ENCODE data around the gene ZNF138. TPM values are rescaled to one million over a fixed set of nuclear protein-coding genes. Genes with fewer than 3 reads are reported as not detected.
"Not testable (repeated sequence)": the region's sequence is repeated elsewhere in the genome, so short reads cannot be mapped to it uniquely, and the experiment has no call there.

Gene ZNF138
- polyA plus RNA-seq, result 10.4 TPM
- long read RNA-seq, donor 1, result 0 reads
- long read RNA-seq, donor 2, partial matches to known transcripts, result 0 of 2 reads
- long read RNA-seq, donor 2, other reads (novel, unspliced or antisense), result 0 of 2 reads
- long read RNA-seq, donor 3, partial matches to known transcripts, result 0 of 12 reads
- long read RNA-seq, donor 3, other reads (novel, unspliced or antisense), result 5 of 12 reads
- long read RNA-seq, donor 4, result 0 reads
- long read RNA-seq, donor 5, partial matches to known transcripts, result 0 of 2 reads
- long read RNA-seq, donor 5, other reads (novel, unspliced or antisense), result 0 of 2 reads
- long read RNA-seq, donor 6, partial matches to known transcripts, result 0 of 7 reads
- long read RNA-seq, donor 6, other reads (novel, unspliced or antisense), result 0 of 7 reads
- long read RNA-seq, donor 7, partial matches to known transcripts, result 0 of 3 reads
- long read RNA-seq, donor 7, other reads (novel, unspliced or antisense), result 0 of 3 reads
- long read RNA-seq, donor 8, partial matches to known transcripts, result 0 of 7 reads
- long read RNA-seq, donor 8, other reads (novel, unspliced or antisense), result 0 of 7 reads
- long read RNA-seq, donor 9, partial matches to known transcripts, result 0 of 4 reads
- long read RNA-seq, donor 9, other reads (novel, unspliced or antisense), result 0 of 4 reads
- long read RNA-seq, donor 10, partial matches to known transcripts, result 0 of 3 reads
- long read RNA-seq, donor 10, other reads (novel, unspliced or antisense), result 0 of 3 reads
- long read RNA-seq, donor 11, partial matches to known transcripts, result 8 of 14 reads
- long read RNA-seq, donor 11, other reads (novel, unspliced or antisense), result 0 of 14 reads

- DNase-seq, result peak; percentile 94 to 96
- no peaks in the 10 kb centered on the region for H3K27me3 ChIP-seq (ENCODE audit: control insufficient read depth, insufficient read depth, low read length)
- no CpG with 5 or more reads among the region's 32 CpGs for WGBS (ENCODE audit: insufficient coverage, low lambda C conversion rate)
- H3K9me3 ChIP-seq (ENCODE audit: control insufficient read depth, low read depth, low read length), result no peaks in the 10 kb centered on the region
- H3K36me3 ChIP-seq (ENCODE audit: control insufficient read depth, insufficient read depth, low read length), result peaks cover 5% of the 10 kb centered on the region
- peaks cover 3% of the 10 kb centered on the region for H3K4me1 ChIP-seq (ENCODE audit: control insufficient read depth, insufficient read depth, low read length)
- peak within 1 kb of the TSS; percentile 62 for H3K27ac ChIP-seq (ENCODE audit: low read length)
- peak within 1 kb of the TSS; percentile 80 for H3K4me3 ChIP-seq (ENCODE audit: low read length)
Observed at GRCh38 chr7:64794171-64794844, at the start of gene ZNF138. Gene ZNF138, plus strand, starts transcription at chr7:64794428. Its CDS starts 141 bp downstream, at chr7:64794569.

GRCh38 chr7:64744680-64745079 lies 49.5 kb upstream of the ZNF138 start:
- no peak overlapping the region for H3K4me3 ChIP-seq (ENCODE audit: low read length)
- H3K27ac ChIP-seq (ENCODE audit: low read length), result no peak overlapping the region
- H3K27me3 ChIP-seq (ENCODE audit: control insufficient read depth, insufficient read depth, low read length), result no peaks in the 10 kb centered on the region
- H3K9me3 ChIP-seq (ENCODE audit: control insufficient read depth, low read depth, low read length), result no peaks in the 10 kb centered on the region
- WGBS (ENCODE audit: insufficient coverage, low lambda C conversion rate), result 90% methylated on average over 2 of the region's 4 CpGs
- no peaks in the 10 kb centered on the region for H3K4me1 ChIP-seq (ENCODE audit: control insufficient read depth, insufficient read depth, low read length)
- DNase-seq, result no peak
- H3K36me3 ChIP-seq (ENCODE audit: control insufficient read depth, insufficient read depth, low read length), result no peaks in the 10 kb centered on the region

- Histone ChIP-seq H3K9me3 (ENCODE audit: control insufficient read depth, low read depth, low read length) (peaks cover 3% of the 10 kb centered on the region), H3K4me3 (ENCODE audit: low read length) (no peak overlapping the region), H3K36me3 (ENCODE audit: control insufficient read depth, insufficient read depth, low read length) (no peaks in the 10 kb centered on the region), H3K27me3 (ENCODE audit: control insufficient read depth, insufficient read depth, low read length) (no peaks in the 10 kb centered on the region), H3K27ac (ENCODE audit: low read length) (no peak overlapping the region), H3K4me1 (ENCODE audit: control insufficient read depth, insufficient read depth, low read length) (no peaks in the 10 kb centered on the region)
- no peak for DNase-seq
Observed at GRCh38 chr7:64747802-64748201, 46.4 kb upstream of the ZNF138 start.

- no CpG with 5 or more reads among the region's 2 CpGs for WGBS (ENCODE audit: insufficient coverage, low lambda C conversion rate)
- H3K36me3 ChIP-seq (ENCODE audit: control insufficient read depth, insufficient read depth, low read length), result no peaks in the 10 kb centered on the region
- H3K27me3 ChIP-seq (ENCODE audit: control insufficient read depth, insufficient read depth, low read length), result no peaks in the 10 kb centered on the region
- no peaks in the 10 kb centered on the region for H3K4me1 ChIP-seq (ENCODE audit: control insufficient read depth, insufficient read depth, low read length)
- DNase-seq, result no peak
- H3K4me3 ChIP-seq (ENCODE audit: low read length), result no peak overlapping the region
- H3K9me3 ChIP-seq (ENCODE audit: control insufficient read depth, low read depth, low read length), result peaks cover 3% of the 10 kb centered on the region
- H3K27ac ChIP-seq (ENCODE audit: low read length), result no peak overlapping the region
Observed at GRCh38 chr7:64753032-64753431, 41.2 kb upstream of the ZNF138 start.

- Histone ChIP-seq H3K27ac (ENCODE audit: low read length) (no peak overlapping the region), H3K27me3 (ENCODE audit: control insufficient read depth, insufficient read depth, low read length) (no peaks in the 10 kb centered on the region), H3K4me1 (ENCODE audit: control insufficient read depth, insufficient read depth, low read length) (no peaks in the 10 kb centered on the region), H3K36me3 (ENCODE audit: control insufficient read depth, insufficient read depth, low read length) (no peaks in the 10 kb centered on the region), H3K4me3 (ENCODE audit: low read length) (no peak overlapping the region), H3K9me3 (ENCODE audit: control insufficient read depth, low read depth, low read length) (peaks cover 3% of the 10 kb centered on the region)
- no CpG with 5 or more reads among the region's 3 CpGs for WGBS (ENCODE audit: insufficient coverage, low lambda C conversion rate)
- DNase-seq, result no peak
Observed at GRCh38 chr7:64755865-64756264, 38.4 kb upstream of the ZNF138 start.

GRCh38 chr7:64758151-64758550 lies 36.1 kb upstream of the ZNF138 start:
- Histone ChIP-seq H3K27me3 (ENCODE audit: control insufficient read depth, insufficient read depth, low read length) (no peaks in the 10 kb centered on the region), H3K9me3 (ENCODE audit: control insufficient read depth, low read depth, low read length) (no peaks in the 10 kb centered on the region), H3K27ac (ENCODE audit: low read length) (no peak overlapping the region), H3K36me3 (ENCODE audit: control insufficient read depth, insufficient read depth, low read length) (no peaks in the 10 kb centered on the region), H3K4me3 (ENCODE audit: low read length) (no peak overlapping the region), H3K4me1 (ENCODE audit: control insufficient read depth, insufficient read depth, low read length) (no peaks in the 10 kb centered on the region)
- WGBS (ENCODE audit: insufficient coverage, low lambda C conversion rate), result no CpG with 5 or more reads among the region's 3 CpGs
- DNase-seq, result no peak

- no peak for DNase-seq
- no peaks in the 10 kb centered on the region for H3K36me3 ChIP-seq (ENCODE audit: control insufficient read depth, insufficient read depth, low read length)
- H3K4me1 ChIP-seq (ENCODE audit: control insufficient read depth, insufficient read depth, low read length), result no peaks in the 10 kb centered on the region
- no peaks in the 10 kb centered on the region for H3K9me3 ChIP-seq (ENCODE audit: control insufficient read depth, low read depth, low read length)
- H3K4me3 ChIP-seq (ENCODE audit: low read length), result no peak overlapping the region
- no peak overlapping the region for H3K27ac ChIP-seq (ENCODE audit: low read length)
- H3K27me3 ChIP-seq (ENCODE audit: control insufficient read depth, insufficient read depth, low read length), result no peaks in the 10 kb centered on the region
Observed at GRCh38 chr7:64768824-64769223, 25.4 kb upstream of the ZNF138 start.

- Histone ChIP-seq H3K27ac (ENCODE audit: low read length) (no peak overlapping the region), H3K4me1 (ENCODE audit: control insufficient read depth, insufficient read depth, low read length) (no peaks in the 10 kb centered on the region), H3K4me3 (ENCODE audit: low read length) (no peak overlapping the region), H3K27me3 (ENCODE audit: control insufficient read depth, insufficient read depth, low read length) (no peaks in the 10 kb centered on the region), H3K9me3 (ENCODE audit: control insufficient read depth, low read depth, low read length) (no peaks in the 10 kb centered on the region), H3K36me3 (ENCODE audit: control insufficient read depth, insufficient read depth, low read length) (no peaks in the 10 kb centered on the region)
- no peak for DNase-seq
- WGBS (ENCODE audit: insufficient coverage, low lambda C conversion rate), result no CpG with 5 or more reads among the region's 2 CpGs
Observed at GRCh38 chr7:64774204-64774842, 19.9 kb upstream of the ZNF138 start.

- H3K27ac ChIP-seq (ENCODE audit: low read length), result no peak overlapping the region
- H3K4me3 ChIP-seq (ENCODE audit: low read length), result no peak overlapping the region
- no peaks in the 10 kb centered on the region for H3K36me3 ChIP-seq (ENCODE audit: control insufficient read depth, insufficient read depth, low read length)
- no peak for DNase-seq
- no peaks in the 10 kb centered on the region for H3K9me3 ChIP-seq (ENCODE audit: control insufficient read depth, low read depth, low read length)
- no peaks in the 10 kb centered on the region for H3K27me3 ChIP-seq (ENCODE audit: control insufficient read depth, insufficient read depth, low read length)
- no peaks in the 10 kb centered on the region for H3K4me1 ChIP-seq (ENCODE audit: control insufficient read depth, insufficient read depth, low read length)
- no CpG with 5 or more reads among the region's 3 CpGs for WGBS (ENCODE audit: insufficient coverage, low lambda C conversion rate)
Observed at GRCh38 chr7:64775289-64775688, 18.9 kb upstream of the ZNF138 start.

GRCh38 chr7:64784842-64785241 lies 9.4 kb upstream of the ZNF138 start:
- not testable (repeated sequence) for H3K27me3 ChIP-seq (ENCODE audit: control insufficient read depth, insufficient read depth, low read length); H3K4me3 ChIP-seq (ENCODE audit: low read length); DNase-seq; H3K27ac ChIP-seq (ENCODE audit: low read length); H3K9me3 ChIP-seq (ENCODE audit: control insufficient read depth, low read depth, low read length); H3K4me1 ChIP-seq (ENCODE audit: control insufficient read depth, insufficient read depth, low read length); H3K36me3 ChIP-seq (ENCODE audit: control insufficient read depth, insufficient read depth, low read length)
- WGBS (ENCODE audit: insufficient coverage, low lambda C conversion rate), result 83% methylated on average over 2 of the region's 23 CpGs
